OCI-M2 (cell line): Measurements from ENCODE around the gene TMEM143.
"Not testable (repeated sequence)": the region's sequence is repeated elsewhere in the genome, so short reads cannot be mapped to it uniquely, and the experiment has no call there.

Experiments used
- DNase-seq: peaks from one replicate; lab custom pipeline; 2025; ENCODE audit not compliant: unreplicated experiment; lab: John Stamatoyannopoulos, UW

The TMEM143 gene

GRCh38 chr19:48332351-48332661 is 31.4 kb downstream of the TMEM143 start:
- DNase-seq: no peak

- DNase-seq: no peak
Measured at GRCh38 chr19:48330012-48330681, 33.6 kb downstream of the TMEM143 start.

GRCh38 chr19:48329167-48329891 is 34.4 kb downstream of the TMEM143 start:
- DNase-seq: no peak

- DNase-seq: peak; percentile 25
Measured at GRCh38 chr19:48325265-48325910, 38.4 kb downstream of the TMEM143 start, which contains the start of gene EMP3. EMP3 (plus strand) TSS chr19:48325552; CDS start chr19:48326845, 1,293 bp downstream.

- DNase-seq: peak; percentile 91
Measured at GRCh38 chr19:48321622-48322591, 41.8 kb downstream of the TMEM143 start.

GRCh38 chr19:48321372-48321621 is 42.4 kb downstream of the TMEM143 start:
- DNase-seq: peak; percentile 76

- peak; percentile 20 for DNase-seq
Measured at GRCh38 chr19:48319647-48320541, 43.8 kb downstream of the TMEM143 start.

GRCh38 chr19:48318286-48318987 is 45.3 kb downstream of the TMEM143 start:
- no peak for DNase-seq

- DNase-seq: not testable (repeated sequence)
Measured at GRCh38 chr19:48317708-48317960, 46.1 kb downstream of the TMEM143 start.

- no peak for DNase-seq
Measured at GRCh38 chr19:48315712-48316111, 48.0 kb downstream of the TMEM143 start.

- no peak for DNase-seq
Measured at GRCh38 chr19:48311384-48311783, 52.4 kb downstream of the TMEM143 start.

GRCh38 chr19:48310227-48310626 is 53.5 kb downstream of the TMEM143 start:
- no peak for DNase-seq

GRCh38 chr19:48309731-48310130 is 54.0 kb downstream of the TMEM143 start:
- not testable (repeated sequence) for DNase-seq

- peak; percentile 17 for DNase-seq
Measured at GRCh38 chr19:48308631-48309586, 54.8 kb downstream of the TMEM143 start.

GRCh38 chr19:48303866-48304265 is 59.9 kb downstream of the TMEM143 start:
- DNase-seq: no peak

- DNase-seq: no peak
Measured at GRCh38 chr19:48303367-48303766, 60.4 kb downstream of the TMEM143 start.

GRCh38 chr19:48302600-48302959 is 61.2 kb downstream of the TMEM143 start:
- DNase-seq: no peak

GRCh38 chr19:48301886-48302599 is 61.7 kb downstream of the TMEM143 start:
- no peak for DNase-seq
